Activated CD4-positive, alpha-beta T cell treated with anti-CD3 and anti-CD28 coated beads for 36 hours (primary cell): ENCODE results near the gene TNRC6A. TPM values are rescaled to one million over a fixed set of nuclear protein-coding genes. Genes with fewer than 3 reads are reported as not detected.

Experiments used
- ATAC-seq: fragments of 200-7000 bp; cut with Tn5 transposase; one replicate; pipeline ENCODE4 v1.10.0; 2021; ENCODE audit warnings: mild to moderate bottlenecking, moderate library complexity
- CTCF ChIA-PET: fragments of 350-600 bp; sonication (Branson Sonifier 250); formaldehyde crosslinking; loops from one replicate; lab custom pipeline; 2021; ENCODE audit warnings: antibody characterized with exemption; lab: Charles Lee
- POLR2A ChIA-PET: fragments of 350-600 bp; sonication (Branson Sonifier 250); formaldehyde crosslinking; loops from one replicate; lab custom pipeline; 2021; ENCODE audit warnings: antibody characterized with exemption, inconsistent platforms; lab: Charles Lee
- DNase-seq: peaks from one replicate; pipeline ENCODE4 v3.0.0-alpha.2; 2020
- H3K27ac Mint-ChIP-seq: one replicate; pipeline ENCODE4 v1.8.0; 2021; ENCODE audit warnings: mixed read lengths
- H3K27me3 Mint-ChIP-seq: one replicate; pipeline ENCODE4 v1.8.0; 2021; ENCODE audit warnings: mixed read lengths
- H3K36me3 Mint-ChIP-seq: one replicate; pipeline ENCODE4 v1.8.0; 2021; ENCODE audit warnings: low read depth, mixed read lengths
- H3K4me1 Mint-ChIP-seq: one replicate; pipeline ENCODE4 v1.8.0; 2021; ENCODE audit warnings: mixed read lengths
- H3K4me3 Mint-ChIP-seq: one replicate; pipeline ENCODE4 v1.8.0; 2021; ENCODE audit warnings: mild to moderate bottlenecking, moderate library complexity, mixed read lengths
- H3K9me3 Mint-ChIP-seq: one replicate; pipeline ENCODE4 v1.8.0; 2021; ENCODE audit warnings: low read depth, mixed read lengths
- intact Hi-C, 2 experiments: fragments of 100-400 bp; cut with DNase I in 1 of 2; cut with micrococcal nuclease in 1 of 2; formaldehyde crosslinking; loops; one replicate each; pipeline versions ENCODE4 v1.14.2 to v1.15.1; 2022 to 2024; cut with DNase I, micrococcal nuclease
- total RNA-seq, 2 experiments: library from RNA; stranded (reverse); gene quantifications; one replicate each; pipeline ENCODE4 v1.2.3, GENCODE V29; 2021

The TNRC6A gene
- total RNA-seq, 2 experiments from 2014 or later = 34.6 to 46.1 TPM

DNA sequence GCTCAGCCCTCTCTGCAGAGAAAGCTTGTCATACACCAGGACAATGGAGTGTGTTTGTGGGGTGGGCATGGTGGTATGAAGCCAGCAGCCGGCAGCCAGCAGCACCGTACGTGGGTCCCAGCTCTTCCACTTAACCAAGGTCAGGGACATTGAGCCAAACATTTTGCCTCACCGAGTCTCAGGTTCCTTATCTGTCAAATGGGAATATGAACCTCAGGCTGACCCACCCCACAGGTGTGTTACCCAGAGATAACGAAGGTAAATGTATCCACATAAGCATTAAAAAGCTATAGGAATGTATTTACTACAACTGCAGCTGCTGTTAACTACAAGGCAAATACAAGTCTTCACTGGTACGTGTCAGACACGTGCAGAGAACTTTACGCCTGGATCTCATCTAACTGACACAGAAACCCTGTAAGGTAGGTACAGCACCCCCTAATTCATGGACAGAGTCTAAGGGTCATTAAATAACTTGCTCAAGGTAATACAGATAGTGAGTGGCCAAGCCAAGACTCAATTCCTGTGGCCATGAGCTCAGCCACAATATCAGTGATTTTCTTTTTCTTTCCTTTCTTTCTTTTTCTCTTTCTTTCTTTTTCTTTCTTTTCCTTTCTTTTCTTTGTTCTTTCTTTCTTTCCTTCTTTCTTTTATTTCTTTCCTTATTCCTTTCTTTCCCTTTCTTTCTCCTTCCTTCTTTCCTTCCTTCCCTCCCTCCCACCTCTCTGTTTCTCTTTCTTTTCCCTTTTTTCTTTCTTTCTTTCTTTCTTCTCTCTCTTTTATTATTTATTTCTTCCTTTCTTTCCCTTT lies 117.3 kb downstream of the TNRC6A start:
- H3K4me1 Mint-ChIP-seq = peaks cover 12% of the 10 kb centered on the region
- H3K9me3 Mint-ChIP-seq = no peaks in the 10 kb centered on the region
- no peaks in the 10 kb centered on the region for H3K27me3 Mint-ChIP-seq
- ChIA-PET POLR2A (no interaction called here), CTCF (no interaction called here)
- no peaks in the 10 kb centered on the region for H3K36me3 Mint-ChIP-seq
- DNase-seq (no peak), ATAC-seq (no peak)
- intact Hi-C loops = no loop called here
- H3K4me3 Mint-ChIP-seq = no peak overlapping the region
- no peak overlapping the region for H3K27ac Mint-ChIP-seq

DNA sequence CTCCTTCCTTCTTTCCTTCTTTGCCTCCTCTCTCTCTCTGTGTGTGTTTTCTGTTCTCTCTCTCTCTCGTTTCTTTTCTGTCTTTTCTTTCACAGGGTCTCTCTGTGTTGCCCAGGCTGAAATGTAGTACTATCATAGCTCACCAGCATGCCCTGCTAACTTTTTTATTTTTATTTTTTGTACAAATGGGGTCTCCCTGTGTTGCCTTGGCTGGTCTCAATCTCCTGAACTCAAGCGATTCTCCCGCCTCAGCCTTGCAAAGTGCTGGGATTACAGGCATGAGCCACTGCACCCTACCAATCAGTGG lies 117.9 kb downstream of the TNRC6A start:
- ChIA-PET CTCF (no interaction called here), POLR2A (no interaction called here)
- Mint-ChIP-seq H3K27me3 (no peaks in the 10 kb centered on the region), H3K27ac (no peak overlapping the region), H3K4me3 (no peak overlapping the region), H3K4me1 (peaks cover 17% of the 10 kb centered on the region), H3K9me3 (no peaks in the 10 kb centered on the region), H3K36me3 (no peaks in the 10 kb centered on the region)
- ATAC-seq = no peak
- DNase-seq = no peak
- intact Hi-C loops = no loop called here

DNA sequence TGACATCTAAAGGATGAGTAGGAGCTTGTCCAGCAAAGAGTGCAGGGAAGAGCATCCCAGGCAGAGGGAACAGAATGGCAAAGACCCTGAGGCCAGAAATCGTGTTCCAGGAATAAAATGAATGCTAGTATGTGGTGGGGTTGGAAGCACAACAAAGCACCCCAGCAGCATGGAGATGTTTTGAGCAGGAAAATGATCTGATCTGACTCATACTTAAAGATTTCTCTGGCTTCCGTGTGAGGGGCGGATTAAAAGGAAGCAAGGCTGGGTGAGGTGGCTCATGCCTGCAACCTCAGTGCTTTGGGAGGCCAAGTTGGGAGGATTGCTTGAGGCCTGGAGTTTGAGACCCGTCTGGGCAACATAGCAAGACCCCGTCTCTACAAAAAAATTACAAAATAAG lies 118.6 kb downstream of the TNRC6A start:
- no peak for DNase-seq
- ChIA-PET POLR2A (no interaction called here), CTCF (no interaction called here)
- Mint-ChIP-seq H3K4me1 (peaks cover 17% of the 10 kb centered on the region), H3K27ac (no peak overlapping the region), H3K4me3 (no peak overlapping the region), H3K9me3 (no peaks in the 10 kb centered on the region), H3K27me3 (no peaks in the 10 kb centered on the region), H3K36me3 (no peaks in the 10 kb centered on the region)
- ATAC-seq = no peak
- intact Hi-C loops = no loop called here

DNA sequence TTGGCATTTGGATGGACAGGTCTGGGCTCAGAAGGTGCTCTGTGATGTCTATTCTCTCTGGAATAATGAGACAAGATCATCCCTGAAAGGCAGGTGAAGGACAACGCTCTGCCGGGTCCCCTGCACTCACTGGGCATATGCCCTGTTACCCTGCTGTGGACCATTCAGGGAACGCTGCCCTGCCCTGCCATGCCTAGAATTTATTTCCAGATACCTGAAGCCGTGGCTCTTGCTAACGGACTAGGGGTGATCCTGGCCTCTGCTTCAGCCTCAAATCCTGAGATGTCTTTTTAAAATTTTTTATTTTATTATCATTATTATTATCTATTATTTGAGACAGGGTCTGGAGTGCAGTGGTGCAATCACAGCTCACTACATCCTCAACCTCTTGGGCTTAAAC lies 120.2 kb downstream of the TNRC6A start:
- Mint-ChIP-seq H3K27me3 (peaks cover 2% of the 10 kb centered on the region), H3K4me3 (no peak overlapping the region), H3K4me1 (peaks cover 17% of the 10 kb centered on the region), H3K9me3 (no peaks in the 10 kb centered on the region), H3K27ac (no peak overlapping the region), H3K36me3 (no peaks in the 10 kb centered on the region)
- DNase-seq = no peak
- ATAC-seq = no peak
- ChIA-PET CTCF (interaction anchor here (0.6 kb wide), 1 partner anchor 1150 kb away, joined by 3 read pairs; no protein-coding TSS in a partner anchor), POLR2A (no interaction called here)
- intact Hi-C loops = loop anchor here in 1 of 2 experiments (5.0 kb wide), 2 partner anchors 127 to 158 kb away; no protein-coding TSS in a partner anchor

DNA sequence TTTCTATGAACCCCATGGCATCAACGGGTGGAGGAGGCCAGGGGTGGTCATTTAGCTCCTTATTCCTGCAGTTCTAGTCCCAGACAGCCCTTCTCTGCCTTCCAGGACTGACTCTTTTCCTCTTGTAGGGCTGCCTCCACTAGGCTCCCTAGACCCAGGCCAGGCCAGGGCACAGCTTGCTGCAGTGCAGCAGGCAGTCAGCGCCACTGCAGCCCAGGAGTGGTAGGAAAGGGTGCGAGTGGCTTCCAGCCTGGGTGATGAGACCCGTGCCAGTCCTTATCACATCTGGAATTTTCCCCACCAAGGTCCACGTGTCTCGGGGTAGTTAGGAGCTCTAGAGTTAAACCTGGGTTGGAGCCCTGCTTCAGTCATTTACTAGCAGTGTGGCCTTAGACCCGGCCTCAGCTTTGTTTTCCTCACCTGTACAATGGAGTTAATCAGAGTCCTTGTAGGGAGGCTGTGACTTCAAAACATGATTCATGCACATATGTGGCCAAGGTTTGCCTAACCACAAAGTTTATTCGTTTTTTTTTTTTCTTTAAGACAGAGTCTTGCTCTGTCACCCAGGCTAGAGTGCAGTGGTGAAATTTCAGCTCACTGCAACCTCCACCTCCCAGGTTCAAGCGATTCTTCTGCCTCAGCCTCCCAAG lies 121.0 kb downstream of the TNRC6A start:
- Mint-ChIP-seq H3K27ac (peak overlapping the region; percentile 31), H3K4me3 (no peak overlapping the region), H3K9me3 (no peaks in the 10 kb centered on the region), H3K36me3 (no peaks in the 10 kb centered on the region), H3K4me1 (peaks cover 17% of the 10 kb centered on the region), H3K27me3 (peaks cover 2% of the 10 kb centered on the region)
- ATAC-seq (peak; percentile 75), DNase-seq (peak; percentile 37)
- CTCF ChIA-PET = interaction anchor here (0.6 to 0.7 kb wide), 2 partner anchors 206 to 1032 kb away, joined by 3 to 4 read pairs; no protein-coding TSS in a partner anchor
- intact Hi-C loops = loop anchor here in 1 of 2 experiments (5.0 kb wide), 2 partner anchors 128 to 157 kb away; no protein-coding TSS in a partner anchor
- POLR2A ChIA-PET = interaction anchor here (0.6 kb wide), 1 partner anchor 100 kb away, joined by 6 read pairs; no protein-coding TSS in a partner anchor

DNA sequence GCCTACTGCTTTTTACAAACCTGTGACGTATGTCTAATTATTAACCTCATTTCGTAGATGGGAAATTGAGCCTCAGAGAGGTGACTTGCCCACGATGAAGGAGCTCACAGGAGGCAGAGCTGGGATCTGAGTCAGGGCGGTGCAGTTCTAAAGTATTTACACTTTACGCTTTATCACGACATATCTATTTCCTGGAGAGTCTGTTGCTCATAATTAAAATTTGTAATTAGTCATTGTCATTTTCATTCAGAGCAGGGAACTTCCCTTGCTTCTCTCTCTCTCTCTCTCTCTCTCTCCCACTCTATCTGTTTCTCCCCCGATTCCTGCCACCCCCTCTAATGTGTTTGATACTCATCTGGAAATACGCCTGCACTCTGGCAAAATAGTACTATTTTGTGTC lies 122.2 kb downstream of the TNRC6A start:
- DNase-seq (peak; percentile 64), ATAC-seq (peak; percentile 83)
- Mint-ChIP-seq H3K27me3 (peaks cover 4% of the 10 kb centered on the region), H3K4me1 (peaks cover 17% of the 10 kb centered on the region), H3K9me3 (no peaks in the 10 kb centered on the region), H3K27ac (peak overlapping the region; percentile 20), H3K36me3 (no peaks in the 10 kb centered on the region), H3K4me3 (no peak overlapping the region)
- ChIA-PET CTCF (interaction anchor here (0.7 kb wide), 1 partner anchor 19 kb away, joined by 5 read pairs; no protein-coding TSS in a partner anchor), POLR2A (interaction anchor here (0.6 to 0.7 kb wide), 2 partner anchors 104 to 213 kb away, joined by 3 to 4 read pairs; no protein-coding TSS in a partner anchor)
- intact Hi-C loops = loop anchor here in 1 of 2 experiments (1.0 to 5.0 kb wide), 3 partner anchors 129 to 182 kb away; no protein-coding TSS in a partner anchor

DNA sequence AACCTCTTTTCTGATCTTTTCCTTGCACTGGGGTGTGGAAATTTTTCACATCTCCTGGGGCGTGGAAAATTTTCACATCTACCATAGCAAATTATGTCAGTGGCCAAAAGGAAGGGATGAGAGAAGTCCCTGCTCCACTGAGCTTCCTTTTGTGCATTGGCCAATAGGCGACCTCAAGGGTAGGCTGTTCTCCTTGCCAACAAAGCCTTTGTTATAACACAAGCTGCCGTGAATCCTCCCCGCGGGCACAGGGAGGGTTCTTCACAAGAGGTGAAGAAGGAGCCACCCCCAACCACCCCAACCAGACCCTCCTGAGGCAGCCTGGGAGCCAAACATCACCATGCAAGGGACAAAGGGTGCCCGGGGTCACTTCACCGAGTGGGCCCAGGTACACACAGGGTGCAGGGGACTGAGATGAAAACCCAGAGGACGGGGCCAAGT lies 122.8 kb downstream of the TNRC6A start:
- DNase-seq (no peak), ATAC-seq (no peak)
- CTCF ChIA-PET = no interaction called here
- no peak overlapping the region for H3K4me3 Mint-ChIP-seq
- no peaks in the 10 kb centered on the region for H3K36me3 Mint-ChIP-seq
- H3K27me3 Mint-ChIP-seq = peaks cover 4% of the 10 kb centered on the region
- H3K9me3 Mint-ChIP-seq = no peaks in the 10 kb centered on the region
- POLR2A ChIA-PET = interaction anchor here (0.6 kb wide), 1 partner anchor 104 kb away, joined by 3 read pairs; no protein-coding TSS in a partner anchor
- H3K4me1 Mint-ChIP-seq = peaks cover 17% of the 10 kb centered on the region
- intact Hi-C loops = loop anchor here in 1 of 2 experiments (5.0 kb wide), 2 partner anchors 130 to 155 kb away; no protein-coding TSS in a partner anchor
- H3K27ac Mint-ChIP-seq = no peak overlapping the region

DNA sequence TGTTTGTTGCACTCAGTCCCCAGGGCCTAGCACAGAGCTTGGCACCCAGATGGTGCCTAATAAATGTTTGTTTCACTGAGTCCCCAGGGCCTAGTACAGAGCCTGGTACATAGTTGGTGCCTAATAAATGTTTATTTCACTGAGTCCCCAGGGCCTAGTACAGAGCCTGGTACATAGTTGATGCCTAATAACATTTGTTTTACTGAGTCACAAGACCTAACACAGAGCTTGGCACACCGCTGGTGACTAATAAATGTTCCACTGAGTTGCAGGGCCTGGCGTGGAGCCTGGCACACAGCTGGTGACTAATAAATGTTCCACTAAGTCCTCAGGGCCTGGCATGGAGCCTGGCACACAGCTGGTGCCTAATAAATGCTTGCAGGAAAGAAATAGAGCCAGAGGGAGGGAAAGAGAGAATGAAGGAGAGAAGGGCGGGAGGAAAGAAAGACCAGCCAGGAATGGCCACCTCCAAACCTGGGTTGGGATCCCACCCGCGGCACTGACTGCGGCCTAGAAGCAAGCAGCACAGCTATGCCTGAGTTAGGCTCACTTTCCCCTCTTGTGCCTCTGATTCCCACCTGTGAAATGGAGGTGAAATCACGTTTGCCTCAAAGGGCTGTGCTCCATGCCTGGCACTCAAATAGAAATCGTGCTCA lies 123.8 kb downstream of the TNRC6A start:
- H3K27me3 Mint-ChIP-seq = peaks cover 8% of the 10 kb centered on the region
- H3K4me3 Mint-ChIP-seq = no peak overlapping the region
- ChIA-PET POLR2A (interaction anchor here (0.6 kb wide), 1 partner anchor 17 kb away, joined by 3 read pairs; no protein-coding TSS in a partner anchor), CTCF (interaction anchor here (0.7 kb wide), 1 partner anchor 54 kb away, joined by 3 read pairs; no protein-coding TSS in a partner anchor)
- no peaks in the 10 kb centered on the region for H3K9me3 Mint-ChIP-seq
- H3K36me3 Mint-ChIP-seq = no peaks in the 10 kb centered on the region
- ATAC-seq = no peak
- DNase-seq = peak; percentile 22
- intact Hi-C loops = loop anchor here in 1 of 2 experiments (5.0 kb wide), 2 partner anchors 131 to 154 kb away; no protein-coding TSS in a partner anchor
- no peak overlapping the region for H3K27ac Mint-ChIP-seq
- peaks cover 17% of the 10 kb centered on the region for H3K4me1 Mint-ChIP-seq

DNA sequence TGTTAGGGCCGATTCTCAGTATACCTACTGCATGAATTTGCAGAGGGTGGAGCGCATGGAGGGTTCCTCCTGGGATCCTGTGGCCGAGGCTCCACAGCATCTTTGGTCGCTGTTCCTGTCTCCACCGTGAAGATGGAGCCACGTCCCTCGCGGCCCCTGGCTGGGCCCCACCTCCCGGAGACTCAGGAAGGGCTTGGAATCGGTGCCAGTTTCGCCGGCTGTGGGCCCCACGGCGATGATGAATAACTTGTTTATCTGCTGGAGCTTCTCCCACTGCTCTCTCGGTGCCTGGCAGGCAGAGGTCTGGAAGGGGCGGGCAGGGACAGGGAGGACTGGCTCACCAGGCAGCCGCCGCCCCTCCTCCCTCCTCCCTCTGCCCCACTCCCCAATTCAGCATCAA lies 124.4 kb downstream of the TNRC6A start:
- peak; percentile 9 for DNase-seq
- Mint-ChIP-seq H3K36me3 (no peaks in the 10 kb centered on the region), H3K27me3 (peaks cover 11% of the 10 kb centered on the region), H3K9me3 (no peaks in the 10 kb centered on the region), H3K27ac (no peak overlapping the region), H3K4me3 (no peak overlapping the region), H3K4me1 (peaks cover 17% of the 10 kb centered on the region)
- ChIA-PET CTCF (interaction anchor here (0.7 kb wide), 1 partner anchor 54 kb away, joined by 3 read pairs; no protein-coding TSS in a partner anchor), POLR2A (no interaction called here)
- no peak for ATAC-seq
- intact Hi-C loops = loop anchor here in 1 of 2 experiments (5.0 kb wide), 2 partner anchors 132 to 153 kb away; no protein-coding TSS in a partner anchor

DNA sequence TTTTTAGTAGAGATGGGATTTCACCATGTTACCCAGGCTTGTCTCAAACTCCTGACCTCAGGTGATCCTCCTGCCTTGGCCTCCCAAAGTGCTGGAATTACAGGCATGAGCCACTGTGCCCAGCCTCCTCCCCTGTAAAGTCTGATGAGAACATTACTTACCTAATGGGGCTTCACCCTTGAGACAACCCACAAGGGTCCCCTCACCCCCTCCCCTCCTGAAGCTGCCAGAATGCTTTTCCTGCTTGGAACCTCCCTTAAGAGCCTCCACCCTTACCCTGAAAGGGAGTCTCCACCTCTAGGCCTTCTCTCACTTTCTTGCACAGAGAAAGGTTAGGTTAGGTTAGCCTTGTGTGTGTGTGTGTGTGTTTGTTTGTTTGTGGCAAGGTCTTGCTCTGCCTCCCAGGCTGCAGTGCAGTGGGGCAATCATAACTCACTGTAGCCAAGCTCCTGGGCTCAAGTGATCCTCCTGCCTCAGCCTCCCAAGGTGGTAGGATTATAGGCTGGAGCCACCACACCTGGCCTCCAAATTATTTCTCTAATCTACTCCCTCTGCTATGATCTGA lies 125.2 kb downstream of the TNRC6A start:
- no peak overlapping the region for H3K4me3 Mint-ChIP-seq
- ATAC-seq (no peak), DNase-seq (no peak)
- H3K36me3 Mint-ChIP-seq = no peaks in the 10 kb centered on the region
- POLR2A ChIA-PET = no interaction called here
- CTCF ChIA-PET = no interaction called here
- no peak overlapping the region for H3K27ac Mint-ChIP-seq
- peaks cover 11% of the 10 kb centered on the region for H3K27me3 Mint-ChIP-seq
- peaks cover 17% of the 10 kb centered on the region for H3K4me1 Mint-ChIP-seq
- intact Hi-C loops = loop anchor here in 1 of 2 experiments (5.0 kb wide), 2 partner anchors 132 to 153 kb away; no protein-coding TSS in a partner anchor
- H3K9me3 Mint-ChIP-seq = no peaks in the 10 kb centered on the region
